ENCODE data around the gene EDAR. TPM values are rescaled to one million over a fixed set of nuclear protein-coding genes. Genes with fewer than 3 reads are reported as not detected.

EDAR gene
- total and polyA plus RNA-seq, 2 of the 8 experiments (the other 6 are each of a cell fraction or from before 2014, with no cell fraction given) = not detected

DNA sequence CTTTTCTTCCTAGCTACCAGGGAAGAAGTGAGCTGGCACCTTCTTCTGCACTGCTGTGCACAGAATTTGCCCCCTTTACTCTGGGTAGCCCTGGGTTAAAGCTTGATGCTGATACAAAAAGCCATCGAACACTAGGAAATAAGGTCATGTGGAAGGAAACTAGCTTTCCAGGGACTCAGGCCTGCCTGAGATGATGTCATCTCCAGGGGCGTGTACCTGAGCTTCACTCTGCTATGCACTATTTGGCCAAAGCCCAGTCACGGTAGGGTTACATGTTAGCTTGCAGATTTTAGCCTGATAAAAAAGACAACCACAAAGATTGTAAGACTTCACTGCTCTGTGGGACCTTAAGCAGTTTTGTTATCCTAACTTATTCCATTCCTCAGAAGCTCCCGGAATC, 20.4 kb downstream of the EDAR start:
- TF ChIP-seq ASH2L (IDR thresholded peaks at IDR 0.05; ENCODE audit: low read length) (no peak), KDM5A (IDR thresholded peaks at IDR 0.05; ENCODE audit: low read length) (no peak), SP2 (IDR thresholded peaks at IDR 0.05; ENCODE audit: low read length) (no peak), TAF7 (optimal IDR thresholded peaks at IDR 0.05; ENCODE audit: borderline replicate concordance, low read depth, low read length) (no peak), SIX5 (IDR thresholded peaks at IDR 0.05; ENCODE audit: low read depth, low read length) (no peak)
- TF ChIP-seq, protein P1, sequence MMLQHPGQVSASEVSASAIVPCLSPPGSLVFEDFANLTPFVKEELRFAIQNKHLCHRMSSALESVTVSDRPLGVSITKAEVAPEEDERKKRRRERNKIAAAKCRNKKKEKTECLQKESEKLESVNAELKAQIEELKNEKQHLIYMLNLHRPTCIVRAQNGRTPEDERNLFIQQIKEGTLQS (IDR thresholded peaks at IDR 0.05; ENCODE audit: insufficient read depth, low read depth, low read length) = no peak
- Histone ChIP-seq H4K20me1 (replicated peaks in 1 of 2; ENCODE audit: control insufficient read depth in 1 of 2, insufficient read depth in 2 of 2, low read length in 2 of 2) (no peaks in the 10 kb centered on the region), H3K4me2 (ENCODE audit: insufficient read depth in 1 of 2, low read depth in 2 of 2, low read length in 2 of 2) (no peak overlapping the region), H3K79me1 (ENCODE audit: low read depth, low read length) (no peaks in the 10 kb centered on the region), H3K4me3 (ENCODE audit: extremely low read depth in 1 of 4, insufficient read depth in 2 of 4, low read depth in 3 of 4, low read length in 4 of 4) (no peak overlapping the region), H2BK15ac (ENCODE audit: low read length) (no peak overlapping the region), H3K79me2 (ENCODE audit: control insufficient read depth in 1 of 2, insufficient read depth in 2 of 2, low read length in 2 of 2) (no peaks in the 10 kb centered on the region), H3K27ac (ENCODE audit: low read depth, low read length) (no peak overlapping the region), H4K8ac (ENCODE audit: extremely low read depth, insufficient read depth, low read length) (no peak overlapping the region), H3K9ac (replicated peaks in 1 of 4; ENCODE audit: extremely low read depth in 1 of 4, low read depth in 3 of 4, low read length in 3 of 4) (no peak overlapping the region), H4K91ac (replicated peaks; ENCODE audit: insufficient read length, low read length) (no peak overlapping the region), H2BK5ac (ENCODE audit: low read depth, low read length) (no peak overlapping the region), H2AFZ (ENCODE audit: low read length) (no peak overlapping the region; the same call in 1 of the 2 replicates), H3K18ac (ENCODE audit: extremely low read depth, low read length) (no peak overlapping the region), H3K23me2 (ENCODE audit: low read depth, low read length) (no peaks in the 10 kb centered on the region), H3K9me3 (ENCODE audit: insufficient read depth in 2 of 2, low read depth in 1 of 2, low read length in 1 of 2) (no peaks in the 10 kb centered on the region), H2BK12ac (ENCODE audit: low read depth, low read length) (no peak overlapping the region), H2BK120ac (replicated peaks; ENCODE audit: low read depth, low read length) (no peak overlapping the region), H3K23ac (ENCODE audit: insufficient read length) (no peak overlapping the region), H3K4ac (replicated peaks; ENCODE audit: insufficient read length, low read depth, low read length) (no peak overlapping the region), H4K5ac (ENCODE audit: insufficient read length, low read depth, low read length) (no peak overlapping the region), H3K27me3 (replicated peaks in 1 of 4; ENCODE audit: control insufficient read depth in 3 of 4, extremely low read depth in 1 of 4, insufficient read depth in 3 of 4, low read length in 3 of 4) (no peaks in the 10 kb centered on the region), H3K56ac (replicated peaks; ENCODE audit: insufficient read length, low read depth, low read length) (no peak overlapping the region), H2BK20ac (ENCODE audit: low read length) (no peak overlapping the region), H3K14ac (ENCODE audit: insufficient read length) (no peak overlapping the region), H3K36me3 (ENCODE audit: control insufficient read depth in 2 of 4, insufficient read depth in 4 of 4, low read length in 3 of 4) (no peaks in the 10 kb centered on the region), H2AK5ac (ENCODE audit: low read depth, low read length) (no peak overlapping the region), H3K4me1 (replicated peaks in 1 of 4; ENCODE audit: control insufficient read depth in 3 of 4, insufficient read depth in 4 of 4, low read length in 3 of 4) (peaks cover 0 to 3% (median 1%) of the 10 kb centered on the region in 4 experiments; a peak in 5 of 7 replicates)
- ChIA-PET POLR2A (ENCODE audit: partially characterized antibody) (interaction anchor here (0.6 kb wide), 2 partner anchors 10 to 115 kb away, joined by 3 read pairs; no protein-coding TSS in a partner anchor), CTCF (ENCODE audit: partially characterized antibody) (interaction anchor here (0.7 to 4.8 kb wide), 9 partner anchors 9 to 100 kb away, joined by 3 to 34 read pairs (median 4); partner anchors contain the start of gene EDAR)
- WGBS, 2 experiments (ENCODE audit: extremely low coverage in 1 of 2, insufficient coverage in 1 of 2, insufficient read length in 1 of 2, insufficient replicate concordance in 2 of 2, low coverage in 1 of 2, low lambda C conversion rate in 2 of 2, missing lambda C conversion rate in 1 of 2) = 92% methylated on average over 4 of the region's 4 CpGs; no CpG with 5 or more reads in 1 of the 2 experiments
- no peak for DNase-seq (ENCODE audit: low read depth in 1 of 2, low spot score in 2 of 2)
- FAIRE-seq = no peak

Measured in H1 (cell line).